NCI-H226 (cell line): ENCODE results near the gene FAM120B.
"Not testable (repeated sequence)": the region's sequence is repeated elsewhere in the genome, so short reads cannot be mapped to it uniquely, and the experiment has no call there.

Source experiments
- DNase-seq: peaks from one replicate; pipeline ENCODE4 v3.0.0-alpha.2; 2015

The FAM120B gene

GRCh38 chr6:170306324-170307079, at the start of gene FAM120B:
Gene FAM120B, plus strand, starts transcription at chr6:170306758. Its CDS starts 10,633 bp downstream, at chr6:170317391.
- peak; percentile 94 for DNase-seq

- DNase-seq: no peak
These were observed 49.2 kb upstream of the FAM120B start for GRCh38 chr6:170257376-170257775.

GRCh38 chr6:170258407-170258806, 48.2 kb upstream of the FAM120B start:
- DNase-seq: no peak

GRCh38 chr6:170259278-170259677, 47.3 kb upstream of the FAM120B start:
- no peak for DNase-seq

GRCh38 chr6:170260686-170261085, 45.9 kb upstream of the FAM120B start:
- DNase-seq: no peak

GRCh38 chr6:170261643-170262488, 44.7 kb upstream of the FAM120B start:
- DNase-seq: no peak

- DNase-seq: no peak
These were observed 44.0 kb upstream of the FAM120B start for GRCh38 chr6:170262489-170263088.

GRCh38 chr6:170263410-170263809, 43.1 kb upstream of the FAM120B start:
- no peak for DNase-seq

- no peak for DNase-seq
These were observed 42.5 kb upstream of the FAM120B start for GRCh38 chr6:170264086-170264485.

- DNase-seq: not testable (repeated sequence)
These were observed 41.9 kb upstream of the FAM120B start for GRCh38 chr6:170264644-170265043.

- DNase-seq: no peak
These were observed 40.9 kb upstream of the FAM120B start for GRCh38 chr6:170265655-170266054.

- DNase-seq: no peak
These were observed 40.3 kb upstream of the FAM120B start for GRCh38 chr6:170266061-170266825.

- no peak for DNase-seq
These were observed 38.9 kb upstream of the FAM120B start for GRCh38 chr6:170267688-170268087.

- DNase-seq: no peak
These were observed 38.1 kb upstream of the FAM120B start for GRCh38 chr6:170268216-170269129.

GRCh38 chr6:170269151-170269845, 37.3 kb upstream of the FAM120B start:
- DNase-seq: no peak

GRCh38 chr6:170269846-170270541, 36.6 kb upstream of the FAM120B start:
- no peak for DNase-seq

- DNase-seq: no peak
These were observed 35.5 kb upstream of the FAM120B start for GRCh38 chr6:170270984-170271593.

GRCh38 chr6:170271771-170272314, 34.7 kb upstream of the FAM120B start:
- no peak for DNase-seq

- DNase-seq: no peak
These were observed 34.1 kb upstream of the FAM120B start for GRCh38 chr6:170272341-170273065.
